Erythroblast (primary cell): ENCODE measurements around the gene PEAR1.

ENCODE experiments used
- DNase-seq, 2 experiments: peaks; one replicate each; lab custom pipeline; 2025; lab: John Stamatoyannopoulos, UW
- GATA1 ChIP-seq: IDR thresholded peaks from 2 replicates; pipeline ENCODE4 v1.6.1; 2011; ENCODE audit warnings: low read depth, mild to moderate bottlenecking, control low read depth, low read length, moderate library complexity
- POLR2A ChIP-seq: IDR thresholded peaks from 2 replicates; pipeline ENCODE4 v1.6.1; 2011; ENCODE audit warnings: mild to moderate bottlenecking, low read length

PEAR1 gene

DNA sequence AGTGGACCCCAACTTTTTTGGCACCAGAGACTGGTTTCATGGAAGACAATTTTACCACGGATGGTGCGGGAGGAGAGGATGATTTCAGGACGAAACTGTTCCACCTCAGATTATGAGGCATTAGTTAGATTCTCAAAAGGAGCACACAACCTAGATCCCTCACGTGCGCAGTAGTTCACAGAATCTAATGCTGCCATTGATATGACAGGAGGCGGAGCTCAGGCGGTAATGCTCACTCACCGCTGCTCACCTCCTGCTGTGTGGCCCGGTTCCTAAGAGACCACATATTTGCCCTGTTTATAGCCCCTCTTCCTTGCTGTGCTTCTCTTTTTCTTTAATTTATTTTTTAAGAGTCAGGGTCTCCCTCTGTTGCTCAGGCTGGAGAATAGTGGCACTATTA, 28.3 kb upstream of the PEAR1 start:
- no peak for TF ChIP-seq GATA1
- no peak for TF ChIP-seq POLR2A
- DNase-seq = no peak

DNA sequence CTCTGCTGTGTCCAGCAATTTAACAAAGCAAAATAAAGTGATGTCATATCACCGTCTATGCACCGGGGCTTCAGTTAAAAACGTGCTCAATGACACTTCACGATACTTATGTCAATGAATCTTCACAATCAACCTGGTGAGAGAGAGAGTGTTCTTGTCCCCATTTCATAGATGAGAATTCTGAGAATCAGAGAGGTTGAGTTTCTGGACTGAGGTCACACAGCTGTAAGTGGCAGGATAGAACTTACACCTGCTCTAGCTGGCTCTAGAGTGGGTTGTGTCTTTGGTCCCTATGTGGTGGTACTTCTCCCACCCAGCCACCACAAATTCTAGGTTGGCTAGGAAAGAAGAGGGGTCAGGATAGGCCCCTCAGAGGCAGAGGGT, 27.7 kb upstream of the PEAR1 start:
- no peak for DNase-seq
- no peak for TF ChIP-seq POLR2A
- TF ChIP-seq GATA1 = no peak

DNA sequence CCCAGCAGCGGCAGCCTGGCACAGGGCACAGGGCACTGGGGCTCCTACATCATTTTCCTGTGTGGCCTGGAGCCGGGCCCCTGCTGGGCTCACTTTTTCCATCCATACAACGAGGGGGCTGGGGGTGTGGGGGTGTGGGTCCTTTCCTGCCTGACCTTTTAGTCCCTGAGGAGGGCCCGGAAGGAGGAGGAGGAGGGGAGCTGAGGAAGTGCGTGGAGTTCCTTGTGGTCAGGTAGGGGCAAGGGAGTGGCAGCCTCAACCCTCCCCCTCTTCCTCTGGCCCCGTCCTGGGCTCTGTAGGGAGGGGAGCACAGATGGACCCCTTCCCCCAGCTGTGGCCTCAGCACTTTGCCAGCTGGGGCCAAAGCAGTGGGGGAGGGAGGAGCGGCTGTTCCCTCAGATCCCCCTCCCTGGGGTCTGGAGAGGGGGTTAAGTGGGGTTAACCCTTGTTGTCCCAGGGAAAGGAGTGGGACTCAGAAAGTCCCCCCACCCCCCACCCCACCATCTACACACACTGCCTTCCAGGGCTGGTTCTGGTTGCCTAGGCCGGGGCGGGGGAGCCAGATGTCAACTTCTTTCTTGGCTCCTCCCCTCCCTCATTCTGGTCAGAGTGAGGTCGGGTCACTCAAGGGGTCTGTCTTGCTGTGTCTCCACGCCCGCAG, 27.1 kb upstream of the PEAR1 start:
- no peak for DNase-seq
- no peak for TF ChIP-seq POLR2A
- TF ChIP-seq GATA1 = no peak

DNA sequence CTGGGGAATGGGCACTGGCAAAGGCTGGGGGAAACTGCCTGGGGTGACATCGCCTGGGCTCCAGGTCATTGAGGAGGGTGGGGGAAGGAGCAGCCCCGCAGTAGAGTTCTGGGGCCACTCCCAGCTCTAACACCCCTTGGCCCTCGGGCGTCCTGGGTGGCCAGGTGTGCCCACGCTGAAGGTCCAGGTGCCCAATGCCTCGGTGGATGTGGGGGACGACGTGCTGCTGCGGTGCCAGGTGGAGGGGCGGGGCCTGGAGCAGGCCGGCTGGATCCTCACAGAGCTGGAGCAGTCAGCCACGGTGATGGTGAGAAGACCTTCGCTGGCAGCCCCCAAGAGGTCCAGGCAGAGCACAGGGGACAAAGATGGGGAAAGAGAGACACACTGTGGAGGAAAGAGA, 25.2 kb upstream of the PEAR1 start:
- no peak for TF ChIP-seq GATA1
- TF ChIP-seq POLR2A = no peak
- DNase-seq = no peak

DNA sequence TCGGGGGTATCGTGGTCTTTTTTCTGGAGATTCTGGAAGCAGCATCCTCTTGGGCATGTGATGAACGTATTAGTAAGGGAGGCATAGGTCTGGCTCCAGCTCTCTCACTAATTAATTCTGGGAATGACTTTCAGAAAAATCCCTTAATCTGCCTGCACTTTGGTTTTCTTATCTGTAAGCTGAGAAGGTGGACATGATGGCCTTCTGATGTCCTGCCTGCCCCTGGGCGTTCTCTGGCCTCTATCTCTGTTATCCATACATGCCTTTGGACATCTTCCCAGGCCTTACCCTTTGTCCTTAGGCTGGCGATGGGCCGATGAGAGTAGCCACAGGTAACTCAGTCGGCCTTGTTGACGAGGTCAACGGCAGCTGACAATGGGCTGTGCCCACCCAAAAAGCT, 24.1 kb upstream of the PEAR1 start:
- DNase-seq = no peak
- TF ChIP-seq POLR2A (no peak), GATA1 (no peak)

DNA sequence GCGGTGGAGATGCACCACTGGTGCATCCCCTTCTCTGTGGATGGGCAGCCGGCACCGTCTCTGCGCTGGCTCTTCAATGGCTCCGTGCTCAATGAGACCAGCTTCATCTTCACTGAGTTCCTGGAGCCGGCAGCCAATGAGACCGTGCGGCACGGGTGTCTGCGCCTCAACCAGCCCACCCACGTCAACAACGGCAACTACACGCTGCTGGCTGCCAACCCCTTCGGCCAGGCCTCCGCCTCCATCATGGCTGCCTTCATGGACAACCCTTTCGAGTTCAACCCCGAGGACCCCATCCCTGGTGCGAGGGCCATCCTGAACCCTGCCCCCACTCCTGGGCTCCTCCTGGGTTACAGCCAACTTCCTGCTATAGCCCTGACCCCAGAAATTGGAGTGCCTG, 19.9 kb upstream of the PEAR1 start:
- no peak for TF ChIP-seq POLR2A
- TF ChIP-seq GATA1 = no peak
- DNase-seq = no peak

DNA sequence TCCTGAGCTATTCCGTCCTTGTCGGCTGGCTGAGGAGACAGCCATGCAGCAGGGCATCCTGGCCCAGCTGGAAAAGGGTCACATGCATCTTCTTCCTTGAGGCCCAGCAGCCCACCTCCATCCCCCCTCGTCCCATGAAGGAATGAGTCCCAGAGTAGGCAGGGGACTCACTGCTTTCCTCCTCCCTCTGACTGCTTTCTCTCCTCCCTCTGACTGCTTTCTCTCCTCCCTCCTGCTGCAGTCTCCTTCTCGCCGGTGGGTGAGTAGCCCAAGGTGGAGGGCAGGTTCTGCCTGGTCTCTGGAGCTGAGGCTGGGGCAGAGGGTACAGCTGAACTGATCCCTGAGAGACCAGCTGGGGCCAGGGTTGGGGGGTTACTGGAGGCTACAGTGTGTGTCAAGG, 19.4 kb upstream of the PEAR1 start:
- DNase-seq = no peak
- TF ChIP-seq POLR2A = no peak
- TF ChIP-seq GATA1 = no peak

DNA sequence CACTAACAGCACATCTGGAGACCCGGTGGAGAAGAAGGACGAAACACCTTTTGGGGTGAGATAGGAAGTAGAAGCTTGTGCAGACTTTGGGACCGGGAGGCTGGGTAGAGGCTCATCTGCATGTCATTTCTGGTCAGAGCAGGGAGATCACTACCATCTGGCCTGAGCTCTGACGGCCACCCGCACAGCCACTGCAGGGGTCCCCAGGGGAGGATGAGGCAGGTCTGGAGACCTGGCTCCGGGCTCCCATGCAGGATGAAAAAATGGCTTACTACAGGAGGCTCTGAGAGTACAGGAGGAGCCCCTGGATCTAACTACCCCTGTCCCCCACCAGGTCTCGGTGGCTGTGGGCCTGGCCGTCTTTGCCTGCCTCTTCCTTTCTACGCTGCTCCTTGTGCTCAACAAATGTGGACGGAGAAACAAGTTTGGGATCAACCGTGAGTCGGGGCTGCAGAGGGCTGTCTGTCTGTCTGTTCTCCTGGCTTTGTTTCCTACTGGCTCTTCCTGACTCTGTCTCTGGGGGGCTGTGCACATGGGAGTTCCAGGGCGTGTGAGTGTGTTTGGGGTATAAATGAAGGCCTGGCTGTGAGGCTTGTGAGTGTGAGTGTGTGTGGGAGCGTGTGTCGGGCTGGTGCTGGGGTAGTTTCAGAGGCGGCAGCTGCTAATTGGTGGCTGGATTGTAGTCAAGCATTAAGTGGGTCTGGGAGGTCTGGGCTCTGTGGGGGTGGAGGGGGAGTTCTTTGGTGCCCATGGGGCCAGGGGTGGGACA, 18.8 kb upstream of the PEAR1 start:
- no peak for DNase-seq
- TF ChIP-seq GATA1 = no peak
- no peak for TF ChIP-seq POLR2A

DNA sequence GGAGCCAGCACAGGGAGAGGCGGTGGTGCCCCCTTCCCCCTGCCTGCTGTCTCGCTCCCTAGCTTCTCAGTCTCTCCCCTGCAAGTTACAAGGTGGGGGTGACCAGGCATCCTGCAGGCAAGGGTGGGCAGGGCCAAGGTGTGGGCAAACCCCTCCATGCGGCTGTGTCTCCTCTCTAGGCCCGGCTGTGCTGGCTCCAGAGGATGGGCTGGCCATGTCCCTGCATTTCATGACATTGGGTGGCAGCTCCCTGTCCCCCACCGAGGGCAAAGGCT, 18.2 kb upstream of the PEAR1 start:
- TF ChIP-seq GATA1 (no peak), POLR2A (no peak)
- no peak for DNase-seq

DNA sequence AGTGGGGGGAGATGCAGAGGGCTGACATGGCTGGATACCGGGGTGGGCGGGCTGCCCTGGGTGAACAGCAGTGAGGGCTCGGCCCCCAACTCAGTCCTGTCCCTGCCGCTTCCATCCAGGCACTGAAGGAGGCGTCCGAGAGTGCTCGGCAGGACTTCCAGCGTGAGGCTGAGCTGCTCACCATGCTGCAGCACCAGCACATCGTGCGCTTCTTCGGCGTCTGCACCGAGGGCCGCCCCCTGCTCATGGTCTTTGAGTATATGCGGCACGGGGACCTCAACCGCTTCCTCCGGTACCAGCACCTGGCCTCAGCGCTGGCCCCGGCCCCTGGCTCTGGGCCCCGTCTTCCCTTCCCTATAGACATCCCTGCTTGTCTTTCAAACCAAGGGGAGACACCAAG, 17.2 kb upstream of the PEAR1 start:
- TF ChIP-seq GATA1 = no peak
- no peak for TF ChIP-seq POLR2A
- DNase-seq = no peak

DNA sequence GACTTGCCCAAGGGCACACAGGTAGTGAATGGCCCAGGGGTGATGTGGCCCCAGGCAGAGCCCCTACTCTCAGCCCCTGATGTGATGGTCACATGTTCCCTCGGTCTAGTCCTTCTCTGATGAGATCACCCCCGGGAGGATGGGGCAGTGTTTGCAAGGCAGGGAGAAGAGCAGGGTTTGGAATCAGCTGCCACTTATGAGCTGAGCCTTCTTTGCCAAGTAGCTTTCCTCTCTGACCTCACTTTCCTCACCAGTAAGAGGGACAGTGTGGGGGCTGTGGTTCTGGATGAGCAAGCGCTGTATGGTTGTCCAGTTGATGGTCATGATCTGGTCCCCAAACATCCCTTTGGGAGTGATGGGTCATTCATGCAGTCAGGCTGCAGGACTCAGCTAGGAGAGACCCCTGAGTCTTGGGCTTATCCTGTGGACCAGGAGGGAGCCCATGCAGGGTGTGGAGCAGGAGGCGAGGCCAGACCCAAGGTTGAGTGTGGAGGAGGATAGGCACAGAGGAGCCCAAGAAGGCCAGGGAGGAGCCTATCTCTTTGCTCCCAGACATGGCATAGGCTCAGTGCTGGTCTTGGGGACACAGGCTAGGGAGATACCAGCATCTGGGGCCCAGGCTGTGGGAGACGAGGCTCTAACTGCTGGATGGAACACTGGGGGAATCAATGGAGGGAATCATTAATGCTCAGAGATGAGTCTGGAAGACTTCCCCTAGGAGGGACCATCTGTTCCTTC, 15.9 kb upstream of the PEAR1 start:
- peak; percentile 38 to 73 for DNase-seq
- TF ChIP-seq GATA1 (no peak), POLR2A (peak; percentile 39)

DNA sequence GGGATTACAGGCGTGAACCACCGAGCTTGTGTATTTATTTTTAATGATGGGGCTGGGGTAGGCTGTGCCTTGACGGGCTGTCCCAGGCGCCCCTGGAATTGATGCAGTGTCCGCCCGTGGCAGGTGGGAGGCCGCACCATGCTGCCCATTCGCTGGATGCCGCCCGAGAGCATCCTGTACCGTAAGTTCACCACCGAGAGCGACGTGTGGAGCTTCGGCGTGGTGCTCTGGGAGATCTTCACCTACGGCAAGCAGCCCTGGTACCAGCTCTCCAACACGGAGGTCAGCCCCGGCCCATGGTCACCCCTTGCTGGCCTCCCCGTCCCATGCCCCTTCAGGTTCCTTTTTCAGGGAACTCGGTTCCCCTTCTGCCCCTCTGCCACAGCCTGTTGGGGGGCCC, 13.6 kb upstream of the PEAR1 start:
- DNase-seq = no peak
- TF ChIP-seq POLR2A = no peak
- no peak for TF ChIP-seq GATA1

DNA sequence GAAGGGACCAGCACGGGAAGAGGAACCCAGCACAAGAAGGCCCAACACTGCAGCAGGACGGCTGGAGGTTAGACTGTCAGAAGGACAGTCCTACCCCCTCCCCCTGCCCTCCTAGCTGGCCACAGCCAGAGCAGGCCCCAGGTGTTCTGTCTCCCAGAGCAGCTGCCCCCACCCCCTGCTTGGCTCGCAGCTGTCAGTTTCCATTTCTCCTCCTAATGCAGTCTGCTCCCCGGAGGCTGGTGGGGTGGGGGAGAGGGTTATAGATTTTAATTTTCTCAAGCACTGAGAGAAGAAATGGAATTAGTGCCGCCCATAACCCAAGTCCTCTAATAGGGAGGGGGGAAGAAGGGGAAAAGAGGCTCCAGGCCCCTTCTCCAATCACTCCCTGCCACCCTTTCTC, 13.0 kb upstream of the PEAR1 start:
- DNase-seq = no peak
- TF ChIP-seq GATA1 (no peak), POLR2A (no peak)

DNA sequence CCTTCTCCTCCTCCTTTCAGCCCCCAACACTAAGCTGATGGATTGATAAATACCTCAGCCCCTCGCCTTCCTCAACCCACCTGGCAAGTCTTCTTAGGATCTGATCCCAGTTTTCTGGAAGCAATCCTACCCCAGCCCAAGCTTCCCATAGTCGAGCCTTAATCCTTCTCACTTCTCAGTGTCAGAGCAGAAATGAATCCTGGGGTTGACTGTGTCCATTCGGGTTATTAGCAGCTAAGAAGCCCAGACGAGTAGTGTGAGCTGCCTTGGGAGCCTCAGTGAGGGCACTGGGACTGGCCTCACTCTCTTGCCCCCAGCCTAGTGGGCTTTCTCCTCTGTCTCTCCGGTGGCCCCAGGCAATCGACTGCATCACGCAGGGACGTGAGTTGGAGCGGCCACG, 12.4 kb upstream of the PEAR1 start:
- TF ChIP-seq GATA1 (no peak), POLR2A (no peak)
- no peak for DNase-seq
